Hepatocyte (in vitro differentiated cells): ENCODE measurements around the gene AGBL1.
A peak's percentile ranks its signal among the peaks of the same experiment; 100 is the strongest.

Source experiments
- CTCF ChIP-seq: fragments of 200-600 bp; sonication (generic); IDR thresholded peaks from 2 replicates; pipeline ENCODE4 v1.5.1; 2016; ENCODE audit warnings: antibody characterized with exemption, mild to moderate bottlenecking; ENCODE audit not compliant: poor library complexity
- EZH2 ChIP-seq: fragments of 200-600 bp; sonication (generic); IDR thresholded peaks from 2 replicates; pipeline ENCODE4 v1.6.1; 2016; ENCODE audit warnings: antibody characterized with exemption, mild to moderate bottlenecking, borderline replicate concordance
- EZH2phosphoT487 ChIP-seq: fragments of 200-600 bp; sonication (generic); IDR thresholded peaks from one replicate; pipeline ENCODE4 v1.6.1; 2018; ENCODE audit warnings: antibody characterized with exemption, mild to moderate bottlenecking, low read depth, moderate library complexity; ENCODE audit not compliant: unreplicated experiment, severe bottlenecking

- peak; percentile 10 for TF ChIP-seq CTCF
- no peak for TF ChIP-seq EZH2
- no peak for TF ChIP-seq EZH2phosphoT487
Observed at GRCh38 chr15:86178845-86179244, 99.2 kb downstream of the AGBL1 start.
